ENCODE measurements around the gene CGN. TPM values are rescaled to one million over a fixed set of nuclear protein-coding genes. Genes with fewer than 3 reads are reported as not detected.
"Not testable (repeated sequence)": the region's sequence is repeated elsewhere in the genome, so short reads cannot be mapped to it uniquely, and the experiment has no call there.

The CGN gene
- total RNA-seq, 1 experiment from 2014 or later = 147 TPM

- Histone ChIP-seq H3K9me3 (no peaks in the 10 kb centered on the region), H3K4me3 (ENCODE audit: low read depth, low read length) (no peak overlapping the region), H3K36me3 (ENCODE audit: control insufficient read depth, insufficient read depth, low read length) (peaks cover 10% of the 10 kb centered on the region), H3K27me3 (replicated peaks; ENCODE audit: control insufficient read depth, insufficient read depth, low read length) (no peaks in the 10 kb centered on the region), H3K4me1 (peaks cover 37% of the 10 kb centered on the region)
- intact Hi-C loops (cut with micrococcal nuclease; ENCODE audit: unreplicated experiment) = no loop called here
- no peak for DNase-seq
- Mint-ChIP-seq H3K27me3 (ENCODE audit: insufficient read depth, unreplicated experiment) (no peaks in the 10 kb centered on the region), H3K36me3 (ENCODE audit: insufficient read depth, unreplicated experiment) (peaks cover 98% of the 10 kb centered on the region), H3K4me1 (ENCODE audit: low read depth, unreplicated experiment) (peaks cover 26% of the 10 kb centered on the region), H3K4me3 (ENCODE audit: unreplicated experiment) (no peak overlapping the region), H3K27ac (ENCODE audit: unreplicated experiment) (peak overlapping the region; percentile 35), H3K9me3 (ENCODE audit: unreplicated experiment) (no peaks in the 10 kb centered on the region)
- TF ChIP-seq, protein P1, sequence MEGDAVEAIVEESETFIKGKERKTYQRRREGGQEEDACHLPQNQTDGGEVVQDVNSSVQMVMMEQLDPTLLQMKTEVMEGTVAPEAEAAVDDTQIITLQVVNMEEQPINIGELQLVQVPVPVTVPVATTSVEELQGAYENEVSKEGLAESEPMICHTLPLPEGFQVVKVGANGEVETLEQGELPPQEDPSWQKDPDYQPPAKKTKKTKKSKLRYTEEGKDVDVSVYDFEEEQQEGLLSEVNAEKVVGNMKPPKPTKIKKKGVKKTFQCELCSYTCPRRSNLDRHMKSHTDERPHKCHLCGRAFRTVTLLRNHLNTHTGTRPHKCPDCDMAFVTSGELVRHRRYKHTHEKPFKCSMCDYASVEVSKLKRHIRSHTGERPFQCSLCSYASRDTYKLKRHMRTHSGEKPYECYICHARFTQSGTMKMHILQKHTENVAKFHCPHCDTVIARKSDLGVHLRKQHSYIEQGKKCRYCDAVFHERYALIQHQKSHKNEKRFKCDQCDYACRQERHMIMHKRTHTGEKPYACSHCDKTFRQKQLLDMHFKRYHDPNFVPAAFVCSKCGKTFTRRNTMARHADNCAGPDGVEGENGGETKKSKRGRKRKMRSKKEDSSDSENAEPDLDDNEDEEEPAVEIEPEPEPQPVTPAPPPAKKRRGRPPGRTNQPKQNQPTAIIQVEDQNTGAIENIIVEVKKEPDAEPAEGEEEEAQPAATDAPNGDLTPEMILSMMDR (IDR thresholded peaks at IDR 0.05; ENCODE audit: insufficient read depth in 1 of 2, low read depth in 1 of 2, low read length in 1 of 2, severe bottlenecking in 1 of 2, unreplicated experiment in 1 of 2) = no peak
- no TSS peak for BruUV-seq (replicated peaks)
- POLR2A ChIA-PET = interaction anchor here (1.2 kb wide), 1 partner anchor 8 kb away, joined by 5 read pairs; the partner anchor contains the start of gene CGN
- CTCF ChIA-PET = interaction anchor here (1.1 kb wide), 1 partner anchor 76 kb away, joined by 3 read pairs; no protein-coding TSS in a partner anchor
These were observed 8.5 kb downstream of the CGN start for GRCh38 chr1:151519667-151520066.

- H3K36me3 Mint-ChIP-seq (ENCODE audit: insufficient read depth, unreplicated experiment) = peaks cover 98% of the 10 kb centered on the region
- H3K27me3 ChIP-seq (replicated peaks; ENCODE audit: control insufficient read depth, insufficient read depth, low read length) = no peaks in the 10 kb centered on the region
- peak overlapping the region; percentile 13 for H3K27ac Mint-ChIP-seq (ENCODE audit: unreplicated experiment)
- DNase-seq = no peak
- no TSS peak for BruUV-seq (replicated peaks)
- no peak overlapping the region for H3K4me3 ChIP-seq (ENCODE audit: low read depth, low read length)
- peaks cover 10% of the 10 kb centered on the region for H3K36me3 ChIP-seq (ENCODE audit: control insufficient read depth, insufficient read depth, low read length)
- peaks cover 31% of the 10 kb centered on the region for H3K4me1 ChIP-seq
- intact Hi-C loops (cut with micrococcal nuclease; ENCODE audit: unreplicated experiment) = no loop called here
- no peaks in the 10 kb centered on the region for H3K27me3 Mint-ChIP-seq (ENCODE audit: insufficient read depth, unreplicated experiment)
- POLR2A ChIA-PET = interaction anchor here (1.2 kb wide), 1 partner anchor 9 kb away, joined by 5 read pairs; the partner anchor contains the start of gene CGN
- TF ChIP-seq, protein P1 (IDR thresholded peaks at IDR 0.05; ENCODE audit: insufficient read depth in 1 of 2, low read depth in 1 of 2, low read length in 1 of 2, severe bottlenecking in 1 of 2, unreplicated experiment in 1 of 2) = peak in 1 of 2 experiments; percentile 24
- CTCF ChIA-PET = interaction anchor here (0.5 to 1.1 kb wide), 2 partner anchors 76 to 141 kb away, joined by 3 to 4 read pairs; no protein-coding TSS in a partner anchor
- no peaks in the 10 kb centered on the region for H3K9me3 Mint-ChIP-seq (ENCODE audit: unreplicated experiment)
- H3K9me3 ChIP-seq = no peaks in the 10 kb centered on the region
- H3K4me1 Mint-ChIP-seq (ENCODE audit: low read depth, unreplicated experiment) = peaks cover 24% of the 10 kb centered on the region
- H3K4me3 Mint-ChIP-seq (ENCODE audit: unreplicated experiment) = no peak overlapping the region
These were observed 9.2 kb downstream of the CGN start for GRCh38 chr1:151520359-151520758.

DNA sequence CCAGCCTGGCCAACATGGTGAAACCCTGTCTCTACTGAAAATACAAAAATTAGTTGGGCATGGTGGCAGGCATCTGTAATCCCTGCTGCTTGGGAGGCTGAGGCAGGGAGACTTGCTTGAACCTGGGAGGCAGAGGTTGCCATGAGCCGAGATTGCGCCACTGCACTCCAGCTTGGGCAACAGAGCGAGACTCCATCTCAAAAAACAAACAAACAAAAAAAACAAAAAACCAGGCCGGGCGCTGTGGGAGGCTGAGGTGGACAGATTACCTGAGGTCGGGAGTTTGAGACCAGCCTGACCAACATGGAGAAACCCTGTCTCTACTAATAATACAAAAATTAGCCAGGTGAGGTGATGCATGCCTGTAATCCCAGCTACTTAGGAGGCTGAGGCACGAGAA, 11.2 kb downstream of the CGN start:
- ChIA-PET POLR2A (interaction anchor here (1.4 kb wide), 1 partner anchor 18 kb away, joined by 4 read pairs; the partner anchor contains the start of gene TUFT1), CTCF (interaction anchor here (0.6 kb wide), 1 partner anchor 11 kb away, joined by 3 read pairs; the partner anchor contains the start of gene CGN)
- BruUV-seq (replicated peaks); H3K27me3 ChIP-seq (replicated peaks; ENCODE audit: control insufficient read depth, insufficient read depth, low read length); H3K4me3 ChIP-seq (ENCODE audit: low read depth, low read length); DNase-seq; H3K27me3 Mint-ChIP-seq (ENCODE audit: insufficient read depth, unreplicated experiment); H3K9me3 ChIP-seq; H3K27ac Mint-ChIP-seq (ENCODE audit: unreplicated experiment); H3K9me3 Mint-ChIP-seq (ENCODE audit: unreplicated experiment); intact Hi-C loops (cut with micrococcal nuclease; ENCODE audit: unreplicated experiment); H3K4me3 Mint-ChIP-seq (ENCODE audit: unreplicated experiment): not testable (repeated sequence)
- Mint-ChIP-seq H3K36me3 (ENCODE audit: insufficient read depth, unreplicated experiment) (peaks cover 100% of the 10 kb centered on the region), H3K4me1 (ENCODE audit: low read depth, unreplicated experiment) (peaks cover 16% of the 10 kb centered on the region)
- Histone ChIP-seq H3K36me3 (ENCODE audit: control insufficient read depth, insufficient read depth, low read length) (peaks cover 13% of the 10 kb centered on the region), H3K4me1 (peaks cover 11% of the 10 kb centered on the region)

Measured in Caco-2 (cell line).